Measurements from ENCODE around the gene RNF220.

Gene RNF220

GRCh38 chr1:44637702-44638411, 232.8 kb downstream of the RNF220 start:
- no peak for DNase-seq (ENCODE audit: low read depth)
- H3K4me3 ChIP-seq (ENCODE audit: low read length): no peak overlapping the region
- no peak for TF ChIP-seq CTCF (conservative IDR thresholded peaks at IDR 0.05; ENCODE audit: low read depth, low read length)

- H3K4me3 ChIP-seq (ENCODE audit: low read length): no peak overlapping the region
- no peak for DNase-seq (ENCODE audit: low read depth)
- no peak for TF ChIP-seq CTCF (conservative IDR thresholded peaks at IDR 0.05; ENCODE audit: low read depth, low read length)
Measured at GRCh38 chr1:44640200-44640853, 235.3 kb downstream of the RNF220 start.

GRCh38 chr1:44641126-44642102, 236.4 kb downstream of the RNF220 start:
- no peak overlapping the region for H3K4me3 ChIP-seq (ENCODE audit: low read length)
- no peak for DNase-seq (ENCODE audit: low read depth)
- no peak for TF ChIP-seq CTCF (conservative IDR thresholded peaks at IDR 0.05; ENCODE audit: low read depth, low read length)

- no peak overlapping the region for H3K4me3 ChIP-seq (ENCODE audit: low read length)
- DNase-seq (ENCODE audit: low read depth): no peak
- no peak for TF ChIP-seq CTCF (conservative IDR thresholded peaks at IDR 0.05; ENCODE audit: low read depth, low read length)
Measured at GRCh38 chr1:44642255-44642654, 237.2 kb downstream of the RNF220 start.

- H3K4me3 ChIP-seq (ENCODE audit: low read length): no peak overlapping the region
- no peak for DNase-seq (ENCODE audit: low read depth)
- no peak for TF ChIP-seq CTCF (conservative IDR thresholded peaks at IDR 0.05; ENCODE audit: low read depth, low read length)
Measured at GRCh38 chr1:44642925-44643324, 237.9 kb downstream of the RNF220 start.

- no peak for TF ChIP-seq CTCF (conservative IDR thresholded peaks at IDR 0.05; ENCODE audit: low read depth, low read length)
- no peak for DNase-seq (ENCODE audit: low read depth)
- H3K4me3 ChIP-seq (ENCODE audit: low read length): no peak overlapping the region
Measured at GRCh38 chr1:44643721-44644334, 238.8 kb downstream of the RNF220 start.

All from retinal pigment epithelial cell (primary cell).